Activated gamma-delta T cell (primary cell): ENCODE results near the gene PADI2.
"Not testable (repeated sequence)": the region's sequence is repeated elsewhere in the genome, so short reads cannot be mapped to it uniquely, and the experiment has no call there.

Experiments used
- DNase-seq: peaks from one replicate; lab custom pipeline; 2025; lab: John Stamatoyannopoulos, UW

Gene PADI2

GRCh38 chr1:17081439-17081838 is 37.8 kb downstream of the PADI2 start:
- no peak for DNase-seq

GRCh38 chr1:17080880-17081279 is 38.4 kb downstream of the PADI2 start:
- DNase-seq = no peak

GRCh38 chr1:17080085-17080759 is 39.0 kb downstream of the PADI2 start:
- DNase-seq = no peak

GRCh38 chr1:17078991-17079868 is 40.0 kb downstream of the PADI2 start:
- no peak for DNase-seq

GRCh38 chr1:17075470-17076255 is 43.6 kb downstream of the PADI2 start:
- no peak for DNase-seq

GRCh38 chr1:17071794-17072193 is 47.5 kb downstream of the PADI2 start:
- no peak for DNase-seq

- DNase-seq = no peak
These were observed 49.1 kb downstream of the PADI2 start for GRCh38 chr1:17070163-17070525.

GRCh38 chr1:17069452-17070162 is 49.6 kb downstream of the PADI2 start:
- no peak for DNase-seq

GRCh38 chr1:17068789-17069188 is 50.5 kb downstream of the PADI2 start:
- no peak for DNase-seq

- DNase-seq = no peak
These were observed 51.6 kb downstream of the PADI2 start for GRCh38 chr1:17067465-17068240.

- DNase-seq = no peak
These were observed 52.2 kb downstream of the PADI2 start for GRCh38 chr1:17067069-17067426.

GRCh38 chr1:17066361-17067068 is 52.7 kb downstream of the PADI2 start:
- no peak for DNase-seq

GRCh38 chr1:17065666-17066065 is 53.6 kb downstream of the PADI2 start:
- no peak for DNase-seq

GRCh38 chr1:17062751-17063150 is 56.5 kb downstream of the PADI2 start:
- DNase-seq = not testable (repeated sequence)

- no peak for DNase-seq
These were observed 57.4 kb downstream of the PADI2 start for GRCh38 chr1:17061892-17062291.

- DNase-seq = no peak
These were observed 57.8 kb downstream of the PADI2 start for GRCh38 chr1:17061486-17061885.

- DNase-seq = no peak
These were observed 58.9 kb downstream of the PADI2 start for GRCh38 chr1:17060306-17060749.

- DNase-seq = no peak
These were observed 59.6 kb downstream of the PADI2 start for GRCh38 chr1:17059391-17060305.

- DNase-seq = no peak
These were observed 62.7 kb downstream of the PADI2 start for GRCh38 chr1:17056551-17056950.
